ENCODE measurements around the gene ITGB8. TPM values are rescaled to one million over a fixed set of nuclear protein-coding genes. Genes with fewer than 3 reads are reported as not detected.

The ITGB8 gene
- total RNA-seq, 1 donor from 2014 or later = 121 TPM

- H3K4me3 ChIP-seq (ENCODE audit: low read depth, low read length) = no peak overlapping the region
- TF ChIP-seq CTCF (conservative IDR thresholded peaks at IDR 0.05; ENCODE audit: low read depth, low read length) = no peak
- DNase-seq (ENCODE audit: low read depth) = no peak
Observed at GRCh38 chr7:20431146-20431545, 100.4 kb downstream of the ITGB8 start.

DNA sequence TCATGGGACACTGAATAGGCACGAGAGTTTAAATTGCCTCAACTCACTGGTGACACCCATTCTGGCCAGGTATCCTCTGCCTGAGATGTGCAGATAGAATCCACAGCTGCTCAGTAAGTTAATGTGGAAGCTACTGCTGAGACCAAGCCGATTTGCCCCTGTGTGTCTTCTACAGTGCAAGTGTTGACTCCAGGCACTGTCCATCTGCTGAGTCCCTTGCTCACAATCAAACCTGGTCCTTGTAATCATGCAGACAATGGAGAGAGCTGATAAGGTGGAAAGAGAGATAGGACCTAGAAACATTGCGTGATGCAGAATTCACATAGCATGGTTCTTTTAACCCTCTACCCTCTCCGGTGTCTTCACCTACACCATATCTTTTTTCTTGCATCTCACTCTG is 101.4 kb downstream of the ITGB8 start:
- no peak for DNase-seq (ENCODE audit: low read depth)
- H3K4me3 ChIP-seq (ENCODE audit: low read depth, low read length) = no peak overlapping the region
- TF ChIP-seq CTCF (conservative IDR thresholded peaks at IDR 0.05; ENCODE audit: low read depth, low read length) = no peak

DNA sequence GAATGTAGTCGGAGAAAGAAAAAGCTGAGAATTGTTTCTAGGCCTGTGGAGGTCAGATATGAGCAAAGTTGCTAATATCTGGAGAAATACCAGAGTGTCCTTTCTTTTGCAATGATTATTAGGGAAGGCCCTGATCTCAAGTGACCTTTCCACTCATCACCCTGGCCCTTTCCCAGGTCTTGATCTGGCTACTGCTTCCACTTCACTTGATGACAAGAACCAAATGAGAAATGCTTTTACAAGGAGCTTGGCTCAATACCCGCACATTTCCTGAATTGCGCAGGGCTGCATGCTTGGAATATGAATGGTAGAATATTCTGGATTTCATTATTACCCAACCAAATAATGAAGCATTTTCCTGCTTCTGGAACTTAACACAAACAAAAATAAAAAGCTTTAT is 104.6 kb downstream of the ITGB8 start:
- H3K4me3 ChIP-seq (ENCODE audit: low read depth, low read length) = no peak overlapping the region
- TF ChIP-seq CTCF (conservative IDR thresholded peaks at IDR 0.05; ENCODE audit: low read depth, low read length) = no peak
- DNase-seq (ENCODE audit: low read depth) = no peak

GRCh38 chr7:20438248-20438647 is 107.5 kb downstream of the ITGB8 start:
- TF ChIP-seq CTCF (conservative IDR thresholded peaks at IDR 0.05; ENCODE audit: low read depth, low read length) = no peak
- no peak for DNase-seq (ENCODE audit: low read depth)
- no peak overlapping the region for H3K4me3 ChIP-seq (ENCODE audit: low read depth, low read length)

DNA sequence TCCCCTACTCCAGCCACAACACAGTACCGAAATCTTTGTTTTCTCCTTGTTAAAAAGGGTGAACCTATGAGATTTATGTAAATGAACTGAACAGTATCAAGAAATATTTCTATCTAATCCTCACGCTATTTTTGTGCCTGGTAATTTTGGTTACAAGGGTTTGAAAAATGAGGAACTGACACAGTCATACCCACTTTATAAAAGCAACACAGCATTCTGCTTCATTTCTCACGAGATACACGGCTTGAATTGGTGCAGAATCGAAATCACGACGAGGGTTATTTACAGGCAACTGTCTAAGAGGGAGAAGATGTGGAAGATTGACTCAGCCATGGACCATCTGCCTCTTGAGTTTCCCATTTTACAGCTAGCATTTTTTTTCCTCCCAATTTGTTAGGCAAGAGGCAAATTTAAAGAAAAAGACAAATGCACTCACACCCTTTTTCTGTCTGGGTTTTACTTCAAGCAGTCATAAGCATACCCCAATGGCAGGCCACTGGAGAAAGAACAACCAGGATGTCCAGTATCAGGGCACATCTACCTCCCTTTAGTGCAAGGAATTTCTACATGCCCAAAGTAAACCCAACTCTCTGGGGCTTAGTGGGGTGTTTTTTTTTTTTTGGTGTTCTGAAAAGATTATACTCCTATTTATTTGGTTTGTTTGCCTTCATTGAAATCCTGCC is 108.1 kb downstream of the ITGB8 start:
- no peak overlapping the region for H3K4me3 ChIP-seq (ENCODE audit: low read depth, low read length)
- no peak for TF ChIP-seq CTCF (conservative IDR thresholded peaks at IDR 0.05; ENCODE audit: low read depth, low read length)
- no peak for DNase-seq (ENCODE audit: low read depth)

GRCh38 chr7:20439416-20440185 is 108.9 kb downstream of the ITGB8 start:
- no peak for DNase-seq (ENCODE audit: low read depth)
- no peak for TF ChIP-seq CTCF (conservative IDR thresholded peaks at IDR 0.05; ENCODE audit: low read depth, low read length)
- H3K4me3 ChIP-seq (ENCODE audit: low read depth, low read length) = no peak overlapping the region

All from epithelial cell of proximal tubule (primary cell).